ENCODE results near the gene AHNAK. TPM values are rescaled to one million over a fixed set of nuclear protein-coding genes. Genes with fewer than 3 reads are reported as not detected.

The AHNAK gene
- total and polyA plus RNA-seq, 2 of the 8 experiments (the other 6 are each of a cell fraction or from before 2014, with no cell fraction given) = 2.0 to 5.8 TPM

GRCh38 chr11:62450543-62451240 lies 95.9 kb downstream of the AHNAK start:
- CTCF ChIA-PET (ENCODE audit: partially characterized antibody) = interaction anchor here (0.7 to 3.8 kb wide), 4 partner anchors 8 to 92 kb away, joined by 3 to 16 read pairs (median 6); no protein-coding TSS in a partner anchor
- FAIRE-seq = no peak

More at GRCh38 chr11:62450543-62451240, 95.9 kb downstream of the AHNAK start:
- no peaks in the 10 kb centered on the region for H3K79me1 ChIP-seq (ENCODE audit: low read depth, low read length)
- H3K27ac ChIP-seq (ENCODE audit: low read depth, low read length) = no peak overlapping the region
- no peaks in the 10 kb centered on the region for H3K79me2 ChIP-seq (ENCODE audit: control insufficient read depth in 1 of 2, insufficient read depth in 2 of 2, low read length in 2 of 2)
- H3K56ac ChIP-seq (replicated peaks; ENCODE audit: insufficient read length, low read depth, low read length) = no peak overlapping the region
- no peak overlapping the region for H3K4ac ChIP-seq (replicated peaks; ENCODE audit: insufficient read length, low read depth, low read length)
- H4K8ac ChIP-seq (ENCODE audit: extremely low read depth, insufficient read depth, low read length) = no peak overlapping the region
- POLR2A ChIA-PET (ENCODE audit: partially characterized antibody) = interaction anchor here (0.6 kb wide), 1 partner anchor 11 kb away, joined by 4 read pairs; no protein-coding TSS in a partner anchor
- no peak overlapping the region for H2BK15ac ChIP-seq (ENCODE audit: low read length)
- H2AFZ ChIP-seq (ENCODE audit: low read length) = 0 out of 2 replicates have a peak overlapping the region, but pooled peaks have one; percentile 34
- no peak overlapping the region for H2BK120ac ChIP-seq (replicated peaks; ENCODE audit: low read depth, low read length)
- no peaks in the 10 kb centered on the region for H3K27me3 ChIP-seq (replicated peaks in 1 of 4; ENCODE audit: control insufficient read depth in 3 of 4, extremely low read depth in 1 of 4, insufficient read depth in 3 of 4, low read length in 3 of 4)
- no peaks in the 10 kb centered on the region for H3K23me2 ChIP-seq (ENCODE audit: low read depth, low read length)
- no peak overlapping the region for H3K23ac ChIP-seq (ENCODE audit: insufficient read length)
- TF ChIP-seq ASH2L (IDR thresholded peaks at IDR 0.05; ENCODE audit: low read length) (no peak), EZH2 (IDR thresholded peaks at IDR 0.05; ENCODE audit: low read depth, low read length, severe bottlenecking) (no peak), MAFK (IDR thresholded peaks at IDR 0.05; ENCODE audit: low read depth, low read length) (no peak), RXRA (IDR thresholded peaks at IDR 0.05; ENCODE audit: insufficient read depth, low read depth, low read length) (no peak), HDAC6 (IDR thresholded peaks at IDR 0.05; ENCODE audit: low read depth, low read length) (no peak), JUN (IDR thresholded peaks at IDR 0.05; ENCODE audit: low read depth, low read length) (no peak), SP2 (IDR thresholded peaks at IDR 0.05; ENCODE audit: low read length) (no peak), TAF7 (optimal IDR thresholded peaks at IDR 0.05; ENCODE audit: borderline replicate concordance, low read depth, low read length) (no peak)
- H2BK12ac ChIP-seq (ENCODE audit: low read depth, low read length) = no peak overlapping the region
- no peak overlapping the region for H2BK20ac ChIP-seq (ENCODE audit: low read length)
- H4K91ac ChIP-seq (replicated peaks; ENCODE audit: insufficient read length, low read length) = no peak overlapping the region
- H3K9ac ChIP-seq (replicated peaks in 1 of 4; ENCODE audit: extremely low read depth in 1 of 4, low read depth in 3 of 4, low read length in 3 of 4) = no peak overlapping the region
- H3K9me3 ChIP-seq (ENCODE audit: insufficient read depth in 2 of 2, low read depth in 1 of 2, low read length in 1 of 2) = no peaks in the 10 kb centered on the region
- no peak overlapping the region for H3K14ac ChIP-seq (ENCODE audit: insufficient read length)
- H4K20me1 ChIP-seq (replicated peaks in 1 of 2; ENCODE audit: control insufficient read depth in 1 of 2, insufficient read depth in 2 of 2, low read length in 2 of 2) = no peaks in the 10 kb centered on the region
- no peak for DNase-seq (ENCODE audit: low read depth in 1 of 2, low spot score in 2 of 2)
- H3K18ac ChIP-seq (ENCODE audit: extremely low read depth, low read length) = no peak overlapping the region
- no peak overlapping the region for H4K5ac ChIP-seq (ENCODE audit: insufficient read length, low read depth, low read length)
- H3K36me3 ChIP-seq (ENCODE audit: control insufficient read depth in 2 of 4, insufficient read depth in 4 of 4, low read length in 3 of 4) = no peaks in the 10 kb centered on the region
- WGBS, 2 experiments (ENCODE audit: extremely low coverage in 1 of 2, insufficient coverage in 1 of 2, insufficient read length in 1 of 2, insufficient replicate concordance in 2 of 2, low coverage in 1 of 2, low lambda C conversion rate in 2 of 2, missing lambda C conversion rate in 1 of 2) = 91% methylated on average over 10 of the region's 15 CpGs; no CpG with 5 or more reads in 1 of the 2 experiments
- no peaks in the 10 kb centered on the region; a peak in 1 of 7 replicates for H3K4me1 ChIP-seq (replicated peaks in 1 of 4; ENCODE audit: control insufficient read depth in 3 of 4, insufficient read depth in 4 of 4, low read length in 3 of 4)
- no peak overlapping the region for H3K4me3 ChIP-seq (ENCODE audit: extremely low read depth in 1 of 4, insufficient read depth in 2 of 4, low read depth in 3 of 4, low read length in 4 of 4)
- no peak overlapping the region for H3K4me2 ChIP-seq (ENCODE audit: insufficient read depth in 1 of 2, low read depth in 2 of 2, low read length in 2 of 2)
- H2AK5ac ChIP-seq (ENCODE audit: low read depth, low read length) = no peak overlapping the region; the same call in 1 of the 2 replicates
- no peak overlapping the region for H2BK5ac ChIP-seq (ENCODE audit: low read depth, low read length)
